IPS-15b (cell line): Measurements from ENCODE around the gene GALNT1.
"Not testable (repeated sequence)": the region's sequence is repeated elsewhere in the genome, so short reads cannot be mapped to it uniquely, and the experiment has no call there.

Experiments used
- H3K27me3 ChIP-seq: one replicate; pipeline ENCODE4 v1.6.1; 2013; ENCODE audit warnings: low read length; ENCODE audit not compliant: control insufficient read depth, insufficient read depth
- H3K36me3 ChIP-seq: one replicate; pipeline ENCODE4 v1.6.1; 2013; ENCODE audit warnings: low read length; ENCODE audit not compliant: control insufficient read depth, insufficient read depth
- H3K4me1 ChIP-seq: one replicate; pipeline ENCODE4 v1.6.1; 2013; ENCODE audit warnings: mild to moderate bottlenecking, low read length; ENCODE audit not compliant: control insufficient read depth, insufficient read depth
- H3K4me3 ChIP-seq: one replicate; pipeline ENCODE4 v1.5.1; 2013; ENCODE audit warnings: low read depth, low read length
- H3K9ac ChIP-seq: one replicate; pipeline ENCODE4 v1.6.1; 2013; ENCODE audit warnings: low read depth, mild to moderate bottlenecking, low read length
- H3K9me3 ChIP-seq: one replicate; pipeline ENCODE4 v1.6.1; 2013; ENCODE audit warnings: mild to moderate bottlenecking, low read length; ENCODE audit not compliant: control insufficient read depth, insufficient read depth

The GALNT1 gene

GRCh38 chr18:35581546-35581897 lies at the start of gene GALNT1:
TSS of gene GALNT1 (plus strand) at chr18:35581740. CDS start at chr18:35654663, 72,923 bp downstream.
- peaks cover 18% of the 10 kb centered on the region for H3K27me3 ChIP-seq
- H3K9me3 ChIP-seq = peaks cover 7% of the 10 kb centered on the region
- peaks cover 4% of the 10 kb centered on the region for H3K4me1 ChIP-seq
- peak within 1 kb of the TSS; percentile 48 for H3K9ac ChIP-seq
- no peaks in the 10 kb centered on the region for H3K36me3 ChIP-seq
- H3K4me3 ChIP-seq = peak within 1 kb of the TSS; percentile 68

DNA sequence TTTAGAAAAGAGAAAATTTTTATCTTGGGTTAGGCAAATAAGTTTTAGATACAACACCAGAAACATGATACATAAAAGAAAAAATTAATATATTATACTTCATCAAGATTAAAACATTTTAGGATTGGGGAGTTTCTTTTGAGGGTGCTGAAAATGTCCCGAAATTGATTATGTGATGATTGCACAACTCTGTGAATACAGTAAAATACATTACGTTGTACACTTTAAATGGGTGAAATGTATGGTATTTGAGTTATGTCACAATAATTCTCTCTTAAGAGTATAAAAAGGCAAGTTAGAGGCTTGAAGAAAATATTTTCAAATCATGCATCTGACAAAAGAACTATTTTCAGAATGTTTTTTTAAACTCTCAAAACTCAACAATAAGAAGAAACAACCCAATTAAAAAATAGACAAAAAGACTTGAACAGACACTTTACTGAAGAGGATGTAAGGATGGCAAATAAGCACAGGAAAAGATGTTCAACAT lies 47.6 kb upstream of the GALNT1 start:
- no peak overlapping the region for H3K4me3 ChIP-seq
- no peak overlapping the region for H3K9ac ChIP-seq
- no peaks in the 10 kb centered on the region for H3K27me3 ChIP-seq
- no peaks in the 10 kb centered on the region for H3K4me1 ChIP-seq
- H3K9me3 ChIP-seq = no peaks in the 10 kb centered on the region
- no peaks in the 10 kb centered on the region for H3K36me3 ChIP-seq

DNA sequence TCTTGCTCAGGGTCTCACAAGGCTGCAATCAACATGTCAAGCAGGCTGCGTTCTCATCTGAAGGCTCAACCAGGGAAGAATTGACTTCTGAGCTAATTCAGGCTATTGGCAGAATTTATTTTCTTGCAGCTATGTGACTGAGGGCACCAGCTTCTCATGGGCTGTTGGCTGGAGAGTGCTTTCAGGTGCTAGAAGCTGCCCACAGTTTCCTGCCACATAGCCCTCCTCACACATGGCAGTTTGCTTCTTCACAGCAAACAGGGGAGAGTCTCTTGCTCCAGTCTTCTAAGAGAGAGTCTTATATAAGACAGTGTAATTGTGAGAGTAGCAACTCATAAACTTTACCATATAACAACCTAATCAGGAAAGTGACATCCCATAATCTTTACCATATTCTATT lies 46.2 kb upstream of the GALNT1 start:
- no peaks in the 10 kb centered on the region for H3K36me3 ChIP-seq
- H3K4me1 ChIP-seq = no peaks in the 10 kb centered on the region
- H3K9me3 ChIP-seq = no peaks in the 10 kb centered on the region
- no peaks in the 10 kb centered on the region for H3K27me3 ChIP-seq
- H3K4me3 ChIP-seq = no peak overlapping the region
- no peak overlapping the region for H3K9ac ChIP-seq

DNA sequence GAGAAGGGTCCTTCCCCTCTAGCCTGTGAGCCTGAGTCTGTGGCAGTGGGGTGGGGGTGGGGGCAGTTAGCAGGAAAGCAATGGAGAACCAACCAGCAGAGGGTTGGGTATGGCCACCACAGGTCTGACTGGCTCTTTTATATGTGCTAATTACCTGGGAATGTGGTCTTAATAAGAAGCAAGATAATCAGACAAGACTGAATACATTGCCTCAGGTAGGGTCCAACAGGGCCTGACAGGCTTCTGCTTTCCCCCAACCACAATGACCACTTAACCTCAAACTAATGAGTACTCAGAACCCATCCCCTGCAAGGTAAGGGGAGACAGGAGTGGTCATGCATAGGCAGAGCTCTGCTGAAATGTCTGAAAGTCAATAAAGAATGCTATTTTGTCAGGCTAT lies 39.2 kb upstream of the GALNT1 start:
- Histone ChIP-seq H3K4me1 (no peaks in the 10 kb centered on the region), H3K9ac (no peak overlapping the region), H3K36me3 (no peaks in the 10 kb centered on the region)

GRCh38 chr18:35547008-35547605 lies 34.4 kb upstream of the GALNT1 start:
- H3K4me1 ChIP-seq = no peaks in the 10 kb centered on the region
- no peaks in the 10 kb centered on the region for H3K9me3 ChIP-seq
- no peaks in the 10 kb centered on the region for H3K36me3 ChIP-seq
- no peak overlapping the region for H3K4me3 ChIP-seq
- no peak overlapping the region for H3K9ac ChIP-seq
- no peaks in the 10 kb centered on the region for H3K27me3 ChIP-seq

More for the DNA sequence above, 39.2 kb upstream of the GALNT1 start:
- Histone ChIP-seq H3K4me3 (no peak overlapping the region), H3K9me3 (no peaks in the 10 kb centered on the region), H3K27me3 (no peaks in the 10 kb centered on the region)

GRCh38 chr18:35549564-35549963 lies 32.0 kb upstream of the GALNT1 start:
- H3K27me3 ChIP-seq = no peaks in the 10 kb centered on the region

GRCh38 chr18:35553300-35553699 lies 28.2 kb upstream of the GALNT1 start:
- H3K9ac ChIP-seq = no peak overlapping the region
- H3K4me3 ChIP-seq = no peak overlapping the region
- H3K27me3 ChIP-seq = no peaks in the 10 kb centered on the region
- H3K36me3 ChIP-seq = no peaks in the 10 kb centered on the region
- no peaks in the 10 kb centered on the region for H3K9me3 ChIP-seq
- H3K4me1 ChIP-seq = no peaks in the 10 kb centered on the region

More at GRCh38 chr18:35549564-35549963, 32.0 kb upstream of the GALNT1 start:
- H3K4me1 ChIP-seq = no peaks in the 10 kb centered on the region
- H3K4me3 ChIP-seq = no peak overlapping the region
- no peaks in the 10 kb centered on the region for H3K9me3 ChIP-seq
- no peak overlapping the region for H3K9ac ChIP-seq
- H3K36me3 ChIP-seq = no peaks in the 10 kb centered on the region

GRCh38 chr18:35555538-35555937 lies 26.0 kb upstream of the GALNT1 start:
- not testable (repeated sequence) for H3K9me3 ChIP-seq, H3K36me3 ChIP-seq, H3K9ac ChIP-seq, H3K4me1 ChIP-seq, H3K27me3 ChIP-seq, H3K4me3 ChIP-seq

DNA sequence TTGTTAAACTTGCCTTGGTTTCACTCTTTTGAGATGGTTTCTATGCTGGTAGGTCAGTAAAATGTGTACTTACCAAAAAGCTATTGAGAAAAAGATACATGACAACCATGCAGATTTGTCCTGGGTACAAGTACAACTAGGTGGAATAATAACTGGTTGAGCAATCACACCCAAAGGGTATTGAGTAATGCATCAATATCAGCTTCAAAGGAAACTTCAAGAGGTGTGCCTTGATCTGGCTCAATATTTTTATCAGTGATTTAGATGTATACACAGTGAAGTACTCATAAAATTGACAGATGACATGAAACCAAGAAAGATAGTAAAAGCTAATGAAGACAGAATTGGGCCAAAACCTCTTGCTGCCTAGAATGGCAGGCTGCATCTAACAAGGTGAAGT lies 21.7 kb upstream of the GALNT1 start:
- H3K9ac ChIP-seq = no peak overlapping the region
- no peaks in the 10 kb centered on the region for H3K9me3 ChIP-seq
- no peaks in the 10 kb centered on the region for H3K36me3 ChIP-seq
- H3K4me1 ChIP-seq = no peaks in the 10 kb centered on the region
- H3K27me3 ChIP-seq = no peaks in the 10 kb centered on the region
- no peak overlapping the region for H3K4me3 ChIP-seq

DNA sequence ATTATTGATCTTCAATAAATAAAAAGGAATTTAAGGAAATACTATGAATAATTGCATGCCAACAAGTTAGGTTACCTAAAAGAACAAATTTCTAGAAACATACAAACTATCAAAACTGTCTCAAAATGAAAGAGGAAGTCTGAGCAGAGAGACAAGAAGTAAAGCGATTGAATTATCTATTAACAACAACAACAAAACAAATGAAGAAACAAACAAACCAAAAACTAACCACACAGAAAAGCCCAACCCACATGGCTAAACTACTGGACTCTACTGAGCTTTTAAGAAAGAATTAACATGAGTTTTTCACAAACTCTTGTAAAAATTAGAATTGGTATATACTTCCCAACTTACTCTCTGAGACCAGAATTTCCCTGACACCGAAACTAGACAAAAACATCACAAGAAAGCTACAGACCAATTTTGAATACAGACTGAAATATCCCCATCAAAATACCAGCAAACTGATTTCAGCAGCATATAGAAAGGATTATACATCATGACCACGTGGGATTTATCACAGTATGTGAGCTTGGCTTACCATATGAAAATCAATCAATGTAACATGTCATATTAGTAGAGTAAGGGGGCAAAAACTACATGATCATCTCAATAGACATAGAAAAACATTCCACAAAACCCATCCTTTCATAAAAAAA lies 16.6 kb upstream of the GALNT1 start:
- no peak overlapping the region for H3K9ac ChIP-seq
- no peaks in the 10 kb centered on the region for H3K9me3 ChIP-seq
- no peaks in the 10 kb centered on the region for H3K36me3 ChIP-seq
- no peaks in the 10 kb centered on the region for H3K27me3 ChIP-seq
- H3K4me3 ChIP-seq = no peak overlapping the region
- H3K4me1 ChIP-seq = no peaks in the 10 kb centered on the region

- H3K4me1 ChIP-seq = no peaks in the 10 kb centered on the region
- no peaks in the 10 kb centered on the region for H3K27me3 ChIP-seq
- no peak overlapping the region for H3K4me3 ChIP-seq
- no peak overlapping the region for H3K9ac ChIP-seq
- no peaks in the 10 kb centered on the region for H3K9me3 ChIP-seq
- no peaks in the 10 kb centered on the region for H3K36me3 ChIP-seq
Measured at GRCh38 chr18:35566019-35566418, 15.5 kb upstream of the GALNT1 start.

DNA sequence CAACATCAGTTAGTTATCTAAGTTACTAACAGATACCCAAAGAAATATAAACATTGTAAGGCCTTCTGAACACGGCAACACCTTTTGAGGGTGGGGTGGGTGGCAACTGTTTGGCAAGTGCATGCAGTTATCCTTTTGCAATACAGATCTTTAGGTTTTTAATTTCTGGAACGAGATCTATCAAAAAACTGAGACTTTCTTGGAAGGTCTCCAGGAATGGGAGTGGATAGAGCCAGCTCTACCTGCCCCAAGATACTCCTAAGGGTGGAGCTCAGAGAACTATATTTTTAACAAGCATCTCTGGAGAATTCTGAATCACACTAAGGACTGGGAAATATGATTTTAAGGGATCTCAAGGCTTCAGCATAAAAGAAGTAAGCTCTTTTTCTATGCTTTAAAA lies 11.4 kb upstream of the GALNT1 start:
- H3K9me3 ChIP-seq = no peaks in the 10 kb centered on the region
- H3K36me3 ChIP-seq = no peaks in the 10 kb centered on the region
- H3K4me1 ChIP-seq = no peaks in the 10 kb centered on the region
- no peak overlapping the region for H3K9ac ChIP-seq
- H3K4me3 ChIP-seq = no peak overlapping the region
- no peaks in the 10 kb centered on the region for H3K27me3 ChIP-seq
